ENCODE measurements around the gene CBLC.

The CBLC gene

DNA sequence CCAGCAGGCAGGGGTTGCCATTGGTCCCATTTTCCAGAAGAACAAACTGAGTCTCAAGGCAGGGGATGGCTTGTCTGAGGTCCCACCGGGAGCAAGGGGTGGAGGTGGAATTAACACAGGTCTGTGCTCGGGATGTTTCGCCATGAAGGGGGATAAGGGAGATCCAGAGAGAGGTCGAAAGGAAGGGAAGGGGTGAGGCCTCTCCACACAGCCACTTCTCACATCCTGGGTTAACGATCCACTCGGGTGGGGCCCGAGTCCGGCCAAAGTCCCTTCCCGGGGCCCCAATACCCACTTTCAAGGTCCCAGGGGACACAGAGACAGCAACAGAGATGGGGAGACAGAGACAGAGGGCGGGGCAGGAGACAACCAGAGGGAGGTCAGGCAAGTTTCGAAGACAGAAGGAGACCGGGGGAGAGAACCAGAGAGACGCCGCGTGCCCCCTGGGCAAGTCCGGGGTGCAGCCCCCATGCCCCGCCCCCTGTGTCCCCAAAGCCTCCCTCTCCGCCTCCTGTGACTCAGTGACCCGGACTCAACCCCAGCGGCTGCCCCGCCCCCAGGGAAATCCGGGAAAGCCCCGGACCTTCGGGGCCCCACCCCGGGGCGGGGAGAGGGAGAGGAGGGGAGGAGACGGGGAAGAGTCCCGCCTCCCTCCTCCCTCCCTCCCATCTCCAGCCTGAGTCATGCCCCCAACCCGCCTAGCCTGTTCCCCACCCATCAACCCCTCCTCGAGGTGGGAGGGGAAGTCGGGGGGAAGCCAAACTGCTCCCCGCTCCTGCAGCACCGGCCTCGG is 30.5 kb upstream of the CBLC start:
- peak; percentile 87 for DNase-seq (ENCODE audit: low read depth in 2 of 2)

DNA sequence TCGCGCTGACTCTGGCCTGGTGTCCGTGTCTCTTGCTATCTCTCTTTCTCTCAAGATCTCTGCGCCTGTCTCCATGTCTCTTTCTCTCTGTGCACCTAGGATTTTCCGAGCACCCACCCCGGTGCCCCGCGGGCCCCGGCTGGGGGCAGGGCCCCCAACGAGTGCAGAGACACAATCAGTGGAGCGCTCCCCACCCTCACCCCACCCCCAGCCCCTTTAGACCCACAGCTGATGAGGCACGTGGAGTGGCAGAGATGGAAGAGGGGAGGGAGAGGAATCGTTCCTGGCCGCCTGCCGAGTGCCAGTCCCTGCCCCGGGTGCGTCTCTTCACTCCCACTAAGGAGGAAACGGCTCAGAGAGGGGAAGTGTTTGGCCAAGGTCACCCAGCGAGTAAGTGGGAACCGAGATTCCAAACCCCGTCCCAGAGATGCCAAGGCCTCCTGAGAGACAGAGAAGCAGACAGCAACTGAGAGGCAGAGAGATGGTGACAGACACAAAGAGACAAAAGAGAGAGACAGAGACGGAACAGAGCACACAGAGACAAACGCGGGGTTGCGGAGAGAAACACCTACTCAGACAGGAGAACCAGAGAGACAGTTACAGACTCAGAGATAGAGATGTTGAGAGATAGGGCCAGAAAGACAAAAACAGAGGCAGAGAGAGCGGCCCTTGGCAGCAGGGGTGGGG is 29.8 kb upstream of the CBLC start:
- no peak for DNase-seq (ENCODE audit: low read depth in 2 of 2)

DNA sequence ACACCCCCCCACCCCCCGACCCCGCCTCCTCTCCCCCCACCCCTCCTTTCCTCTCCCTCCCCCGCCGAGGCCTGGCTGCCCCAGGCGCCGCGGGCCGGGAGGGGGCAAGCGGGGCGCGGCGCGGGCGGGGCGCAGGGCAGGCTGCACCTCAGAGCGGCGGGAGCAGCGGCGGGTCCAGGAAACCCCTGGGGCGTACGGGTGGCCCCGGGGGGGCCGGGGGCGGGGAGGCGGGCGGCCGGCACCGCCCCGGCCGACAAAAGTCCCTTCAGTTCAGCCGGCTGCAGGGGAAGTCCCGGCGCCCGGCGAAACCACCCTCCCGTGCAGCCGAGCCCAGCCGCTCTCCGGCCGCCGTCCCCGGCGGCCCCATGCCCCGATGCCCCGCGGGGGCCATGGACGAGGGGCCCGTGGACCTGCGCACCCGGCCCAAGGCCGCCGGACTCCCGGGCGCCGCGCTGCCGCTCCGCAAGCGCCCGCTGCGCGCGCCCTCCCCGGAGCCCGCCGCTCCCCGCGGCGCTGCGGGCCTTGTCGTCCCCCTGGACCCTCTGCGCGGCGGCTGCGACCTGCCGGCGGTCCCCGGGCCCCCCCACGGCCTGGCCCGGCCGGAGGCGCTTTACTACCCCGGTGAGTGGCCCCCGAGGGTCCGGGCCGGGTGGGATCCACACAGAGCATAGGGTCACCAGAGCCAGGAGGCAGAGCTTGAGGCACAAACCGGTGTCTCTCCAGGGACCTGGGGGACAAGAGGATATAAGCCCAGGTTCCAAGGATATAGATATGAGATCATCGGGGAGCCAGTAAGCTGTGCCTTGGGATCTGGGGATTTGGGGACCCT is 29.1 kb upstream of the CBLC start, which contains the start of gene BCL3:
TSS of gene BCL3 (plus strand) at position 283 of the 829 bp plus-strand sequence. CDS start at position 366, 83 bp downstream.
- peak; percentile 69 to 72 for DNase-seq (ENCODE audit: low read depth in 2 of 2)

DNA sequence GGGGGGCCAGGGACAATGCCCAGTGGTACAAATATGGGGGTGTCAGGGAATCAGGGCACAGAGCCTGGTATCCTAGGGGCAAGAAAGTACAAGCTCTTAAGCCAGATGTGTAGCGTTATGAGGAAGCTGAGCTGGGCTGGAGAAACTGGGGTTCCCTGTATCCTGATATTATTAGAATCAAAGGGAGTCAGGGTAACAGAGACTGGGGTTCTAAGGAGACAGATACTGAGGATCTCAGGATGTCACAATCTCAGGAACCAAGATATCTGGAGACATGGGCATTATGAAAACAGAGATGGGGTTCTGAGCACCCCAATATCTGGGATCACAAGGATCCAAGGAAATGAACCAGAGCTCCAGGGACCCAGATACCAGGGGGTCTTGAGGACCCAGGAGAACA is 28.4 kb upstream of the CBLC start:
- DNase-seq (ENCODE audit: low read depth in 2 of 2), result no peak

DNA sequence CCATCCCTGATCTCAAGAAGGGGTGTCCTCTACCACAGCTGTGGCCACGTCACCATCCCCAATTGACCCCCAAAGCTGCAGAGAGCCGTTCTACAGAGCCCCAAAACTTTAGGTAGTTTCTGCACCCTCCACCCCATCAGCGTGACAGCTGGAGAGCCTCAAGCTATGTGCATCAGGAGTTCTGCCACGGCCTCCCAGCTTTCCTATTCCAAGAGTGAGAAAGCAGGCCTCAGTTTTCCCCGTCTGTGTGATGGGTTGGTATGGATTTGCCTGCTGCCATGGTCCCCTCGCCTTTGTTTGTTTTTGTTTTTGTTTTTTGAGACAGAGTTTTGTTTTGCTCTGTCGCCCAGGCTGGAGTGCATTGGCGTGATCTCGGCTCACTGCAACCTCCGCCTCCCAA is 27.7 kb upstream of the CBLC start:
- DNase-seq (ENCODE audit: low read depth in 2 of 2), result no peak

DNA sequence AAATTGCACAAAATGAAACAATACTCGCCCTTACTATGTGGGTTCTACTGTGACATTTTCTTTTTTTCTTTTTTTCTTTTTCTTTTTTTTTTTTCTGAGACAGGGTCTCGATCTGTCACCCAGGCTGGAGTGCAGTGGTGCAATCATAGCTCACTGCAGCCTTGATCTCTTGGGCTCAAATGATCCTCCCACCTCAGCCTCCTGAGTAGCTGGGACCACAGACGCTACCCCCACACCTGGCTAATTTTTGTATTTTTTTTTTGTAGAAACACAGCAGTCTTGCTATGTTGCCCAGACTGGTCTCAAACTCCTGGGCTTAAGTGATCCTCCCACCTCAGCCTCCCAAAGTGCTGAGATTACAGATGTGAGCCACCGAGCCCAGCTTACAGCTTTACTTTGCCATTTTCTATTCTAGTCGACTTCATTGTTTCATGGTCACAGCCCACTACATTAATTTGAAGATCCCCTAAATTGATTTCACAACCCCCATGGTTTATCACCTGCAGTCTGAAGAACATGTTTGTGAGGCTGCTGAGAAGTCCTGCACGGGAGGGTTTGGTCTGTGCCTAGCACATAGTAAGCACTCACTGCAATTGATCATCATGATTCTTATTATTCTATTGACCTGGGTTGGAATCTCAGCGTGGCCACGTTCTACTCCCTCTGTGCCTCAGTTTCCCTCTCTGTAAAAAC is 25.4 kb upstream of the CBLC start:
- no peak for DNase-seq (ENCODE audit: low read depth in 2 of 2)

DNA sequence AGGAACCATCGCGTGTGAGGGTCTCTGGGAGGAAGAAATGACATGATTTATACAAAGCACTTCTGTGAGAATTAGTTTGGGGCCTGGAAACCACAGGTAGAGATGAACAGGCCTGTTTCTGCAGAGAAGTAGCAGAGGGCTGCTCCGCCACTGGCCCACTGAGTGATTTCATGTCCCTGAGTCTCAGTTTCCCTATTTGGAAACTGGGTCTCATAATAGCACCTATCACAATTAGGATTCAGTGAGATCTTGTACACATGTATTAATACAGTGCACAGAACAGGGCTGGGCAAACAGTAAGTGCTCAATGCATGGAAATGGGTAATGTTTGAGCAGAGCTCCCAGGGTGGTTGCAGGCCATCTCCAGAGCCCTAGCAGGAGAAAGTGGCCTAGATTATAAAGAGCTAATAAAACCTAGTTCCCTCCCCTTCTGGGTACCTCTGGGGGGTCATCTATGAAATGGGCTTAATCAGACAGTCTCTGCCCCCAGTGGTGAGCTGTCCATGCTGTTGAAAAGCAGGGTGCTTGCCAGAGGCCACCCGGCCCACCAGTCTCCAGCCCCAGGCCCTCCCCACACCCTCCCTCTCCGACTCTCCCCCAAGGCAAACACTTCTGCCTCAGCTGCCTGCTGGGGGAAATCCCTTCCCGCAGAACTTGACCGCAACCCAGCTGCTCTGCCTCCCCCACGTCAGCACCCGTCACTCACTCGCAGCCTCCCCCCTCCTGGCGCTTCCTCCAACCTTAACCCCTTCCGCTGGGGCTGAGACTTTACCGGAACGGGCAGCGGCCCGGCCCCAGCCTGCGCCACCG is 24.7 kb upstream of the CBLC start:
- DNase-seq (ENCODE audit: low read depth in 2 of 2), result peak; percentile 95 to 96

DNA sequence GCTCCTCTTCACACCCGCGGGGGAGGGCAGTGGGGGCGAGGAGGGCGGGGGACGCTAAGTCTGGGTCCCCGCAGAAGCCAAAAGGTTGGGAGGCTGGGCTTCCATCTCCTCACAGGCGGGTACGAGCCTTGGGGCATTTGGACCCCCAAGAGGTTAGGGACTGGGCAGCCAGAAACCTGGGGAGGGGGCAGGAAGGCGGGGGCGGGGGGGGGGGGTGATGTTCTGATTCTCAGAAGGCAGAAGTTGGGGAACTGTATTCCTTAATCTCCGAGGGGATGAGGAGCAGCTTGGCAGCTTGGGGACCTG is 24.1 kb upstream of the CBLC start:
- DNase-seq (ENCODE audit: low read depth in 2 of 2), result no peak

DNA sequence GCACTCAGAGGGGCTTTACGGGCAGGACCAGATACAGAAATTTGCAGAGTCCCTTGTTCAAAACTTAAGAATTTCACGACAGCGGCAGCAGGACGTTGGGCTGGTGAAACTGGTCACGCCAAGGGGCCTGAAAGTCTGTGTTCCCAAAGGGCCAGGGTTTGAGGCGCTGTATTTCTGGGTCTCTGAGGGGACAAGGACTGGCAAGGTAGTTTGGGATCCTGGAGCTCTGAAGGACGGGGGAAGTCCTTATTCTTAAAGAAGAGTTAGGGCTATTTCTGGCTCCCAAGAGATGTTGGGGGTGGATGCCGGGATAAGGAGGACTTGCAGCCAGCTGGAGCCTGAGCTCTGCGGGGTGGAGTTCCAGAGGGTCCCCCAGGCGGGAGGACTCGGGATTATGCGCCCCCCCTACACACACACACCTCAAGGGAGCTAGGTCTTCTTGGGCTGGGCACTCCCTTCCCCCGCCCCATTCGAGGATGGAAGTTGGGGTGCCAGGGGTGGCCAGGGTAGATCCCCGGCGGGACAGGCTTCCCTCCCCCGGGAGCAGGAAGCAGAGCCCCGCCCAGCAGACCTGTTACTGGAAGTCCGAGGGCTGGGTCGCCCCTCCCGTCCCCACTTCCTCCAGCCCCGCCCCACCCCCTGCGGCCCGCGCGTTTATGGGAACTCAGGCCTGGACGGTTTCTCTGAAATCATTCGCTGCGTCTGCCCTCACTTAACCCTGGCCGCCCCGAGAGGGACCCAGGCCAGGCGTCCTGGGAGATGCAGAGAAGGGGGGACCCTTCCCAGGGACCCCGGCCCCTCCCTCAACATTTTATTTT is 23.5 kb upstream of the CBLC start:
- peak; percentile 81 to 84 for DNase-seq (ENCODE audit: low read depth in 2 of 2)

DNA sequence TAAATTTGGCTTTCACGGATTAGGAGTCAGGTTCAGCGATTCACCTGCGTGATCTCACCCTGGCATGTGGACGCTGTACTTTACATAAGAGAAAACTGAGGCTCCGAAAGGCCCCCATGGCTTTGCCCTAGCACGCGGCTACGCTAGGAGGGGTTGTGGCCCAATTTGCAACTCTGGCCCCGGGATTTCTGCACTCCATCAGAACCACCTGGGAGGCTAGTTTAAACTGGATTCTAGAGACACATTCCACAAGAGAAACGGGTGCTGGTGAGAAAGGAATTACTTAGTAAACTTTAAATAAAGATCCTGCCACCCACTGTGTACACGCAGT is 23.0 kb upstream of the CBLC start:
- no peak for DNase-seq (ENCODE audit: low read depth in 2 of 2)

DNA sequence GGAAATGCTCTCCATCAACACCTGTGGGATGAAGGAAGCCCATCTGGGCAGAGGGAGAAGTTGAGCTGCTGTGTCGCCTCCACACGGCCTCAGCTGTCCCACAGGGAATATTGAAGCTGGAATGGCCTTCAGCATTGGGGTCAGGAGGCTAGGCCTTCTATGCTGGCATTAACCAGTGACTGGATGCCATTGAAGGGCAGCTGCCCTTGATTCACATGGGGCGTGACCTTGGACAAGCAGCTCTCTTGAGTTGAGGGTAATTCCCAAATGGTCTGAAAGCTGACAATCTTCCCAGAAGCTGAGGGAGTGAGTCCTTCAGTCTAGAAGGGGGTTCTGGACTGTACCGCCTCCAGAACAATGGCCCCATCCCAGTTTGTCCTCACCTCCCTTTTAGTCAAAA is 22.5 kb upstream of the CBLC start:
- no peak for DNase-seq (ENCODE audit: low read depth in 2 of 2)

DNA sequence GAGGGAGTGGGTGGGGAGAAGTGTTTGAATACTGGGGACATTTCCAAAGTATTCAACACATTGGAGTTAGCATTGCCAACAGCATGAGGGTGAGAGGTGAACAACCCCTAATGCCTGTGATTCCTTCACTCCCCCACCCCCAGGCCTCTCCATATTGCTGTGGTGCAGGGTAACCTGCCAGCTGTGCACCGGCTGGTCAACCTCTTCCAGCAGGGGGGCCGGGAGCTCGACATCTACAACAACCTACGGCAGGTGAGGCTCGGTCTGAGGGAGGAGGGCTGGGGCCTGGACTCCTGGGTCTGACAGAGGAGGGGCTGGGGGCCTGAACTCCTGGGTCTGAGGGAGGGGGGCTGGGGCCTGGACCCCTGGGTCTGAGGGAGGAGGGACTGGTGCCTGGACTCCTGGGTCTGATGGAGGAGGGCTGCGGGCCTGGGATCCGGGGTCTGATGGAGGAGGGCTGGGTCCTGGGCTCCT is 21.6 kb upstream of the CBLC start:
- no peak for DNase-seq (ENCODE audit: low read depth in 2 of 2)

DNA sequence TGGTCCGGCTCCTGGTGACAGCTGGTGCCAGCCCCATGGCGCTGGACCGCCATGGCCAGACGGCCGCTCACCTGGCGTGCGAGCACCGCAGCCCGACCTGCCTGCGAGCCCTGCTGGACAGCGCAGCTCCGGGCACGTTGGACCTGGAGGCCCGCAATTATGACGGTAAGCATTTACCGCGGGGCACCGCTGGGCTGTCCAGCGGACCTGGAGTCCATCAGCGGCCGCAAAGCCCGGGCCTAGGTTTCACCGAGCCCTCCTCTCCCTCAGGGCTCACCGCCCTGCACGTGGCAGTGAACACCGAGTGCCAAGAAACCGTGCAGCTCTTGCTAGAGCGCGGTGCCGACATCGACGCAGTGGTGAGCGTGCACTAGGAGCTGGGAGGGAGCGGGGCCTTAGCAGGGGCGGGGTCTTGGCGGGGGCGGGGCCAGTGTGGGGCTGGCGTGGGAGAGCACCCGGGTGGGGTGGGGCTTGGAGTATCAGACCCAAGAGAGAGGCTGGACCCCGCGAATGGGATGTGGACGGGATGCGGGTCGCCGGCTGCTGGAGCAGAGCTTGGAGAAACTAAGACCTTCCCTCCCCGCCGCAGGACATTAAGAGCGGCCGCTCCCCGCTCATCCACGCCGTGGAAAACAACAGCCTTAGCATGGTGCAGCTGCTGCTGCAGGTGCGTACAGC is 20.5 kb upstream of the CBLC start:
- DNase-seq (ENCODE audit: low read depth in 2 of 2), result no peak

DNA sequence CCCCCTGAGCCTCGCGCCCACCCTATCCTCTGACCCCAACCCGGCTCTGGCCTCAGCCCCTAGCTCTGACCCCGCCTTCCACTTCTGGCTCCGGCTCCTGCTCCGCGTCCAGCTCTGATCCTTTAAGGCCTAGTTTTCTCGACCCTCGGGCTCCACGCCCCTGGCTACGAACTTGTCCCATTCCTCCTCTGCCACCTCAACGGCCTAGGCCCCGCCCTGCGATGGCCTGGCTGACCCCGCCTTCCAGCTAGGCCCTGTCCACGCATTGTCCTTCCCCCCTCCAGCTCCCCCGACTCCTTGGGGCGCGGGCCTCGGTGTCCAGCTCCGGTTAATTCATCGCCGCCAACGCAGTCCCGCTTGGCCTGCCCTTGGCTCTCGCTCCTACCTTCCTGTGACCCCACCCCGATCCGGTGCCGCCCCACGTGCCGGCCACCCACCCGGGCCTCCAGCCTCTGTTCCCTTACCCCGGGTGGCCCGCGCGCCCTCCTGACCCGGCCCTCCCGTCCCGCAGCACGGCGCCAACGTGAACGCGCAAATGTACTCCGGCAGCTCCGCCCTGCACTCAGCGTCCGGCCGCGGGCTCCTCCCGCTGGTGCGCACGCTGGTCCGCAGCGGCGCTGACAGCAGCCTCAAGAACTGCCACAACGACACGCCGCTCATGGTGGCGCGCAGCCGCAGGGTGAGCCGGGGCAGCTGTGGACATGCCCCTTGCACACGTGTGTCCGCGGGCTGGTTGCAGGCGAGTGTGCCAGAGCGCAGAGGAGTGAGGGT is 19.8 kb upstream of the CBLC start:
- no peak for DNase-seq (ENCODE audit: low read depth in 2 of 2)

DNA sequence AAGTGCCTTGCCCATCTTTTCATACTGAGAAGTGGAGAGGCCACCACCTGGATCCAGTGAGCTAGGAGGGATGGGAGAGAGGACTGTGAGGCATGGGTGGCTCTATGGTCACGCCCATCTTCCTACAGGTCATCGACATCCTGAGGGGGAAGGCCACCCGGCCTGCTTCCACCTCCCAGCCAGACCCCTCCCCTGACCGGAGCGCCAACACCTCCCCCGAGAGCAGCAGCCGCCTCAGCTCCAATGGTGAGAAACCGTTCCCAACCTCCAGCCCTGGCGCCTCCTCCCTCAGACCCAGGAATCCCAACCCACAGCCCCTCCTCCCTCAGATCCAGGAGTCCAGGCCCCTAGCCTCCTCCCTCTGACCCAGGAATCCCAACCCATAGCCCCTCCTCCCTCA is 19.1 kb upstream of the CBLC start:
- no peak for DNase-seq (ENCODE audit: low read depth in 2 of 2)

DNA sequence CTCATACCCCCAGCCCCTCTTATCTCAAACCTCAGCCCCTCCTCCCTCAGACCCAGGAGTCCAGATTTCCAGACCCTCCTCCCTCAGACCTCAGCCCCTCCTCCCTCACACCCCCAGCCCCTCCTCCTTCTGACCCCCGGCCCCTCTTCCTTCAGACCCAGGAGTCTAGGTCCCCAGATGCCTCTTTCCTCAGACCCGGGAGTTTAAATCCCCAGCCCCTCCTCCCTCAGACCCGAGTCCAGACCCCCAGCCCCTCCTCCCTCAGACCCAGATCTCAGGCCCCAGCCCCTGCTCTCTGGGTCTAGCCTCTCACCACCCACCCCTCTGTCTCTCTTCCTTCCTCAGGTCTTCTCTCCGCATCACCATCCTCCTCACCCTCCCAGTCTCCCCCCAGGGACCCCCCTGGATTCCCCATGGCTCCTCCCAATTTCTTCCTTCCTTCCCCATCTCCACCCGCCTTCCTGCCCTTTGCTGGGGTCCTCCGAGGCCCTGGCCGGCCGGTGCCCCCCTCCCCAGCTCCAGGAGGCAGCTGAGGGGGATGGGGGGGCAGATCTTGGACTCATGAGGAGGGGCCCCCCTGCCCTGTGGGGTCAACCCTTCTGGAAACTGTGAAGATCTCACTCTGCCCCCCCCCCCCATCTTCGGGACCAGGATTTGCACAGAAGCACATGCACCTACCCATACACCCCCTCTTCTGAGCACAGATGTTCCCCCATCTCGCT is 18.4 kb upstream of the CBLC start:
- no peak for DNase-seq (ENCODE audit: low read depth in 2 of 2)

DNA sequence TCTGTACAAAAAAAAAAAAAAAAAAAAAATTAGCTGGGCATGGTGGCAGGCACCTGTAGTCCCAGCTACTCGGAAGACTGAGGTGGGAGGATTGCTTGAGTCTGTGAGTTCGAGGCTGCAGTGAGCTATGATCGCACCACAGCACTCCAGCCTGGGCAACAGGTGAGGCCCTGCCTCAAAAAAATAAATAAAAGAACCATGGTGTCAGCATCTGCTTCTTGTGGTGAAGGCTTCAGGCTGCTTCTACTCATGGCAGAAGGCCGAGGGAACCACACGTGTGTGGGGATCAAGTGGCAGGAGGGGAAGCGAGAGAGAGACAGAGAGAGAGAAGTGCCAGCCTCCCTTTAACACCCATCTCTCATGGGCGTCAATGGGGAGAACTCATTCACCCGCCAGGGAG is 15.7 kb upstream of the CBLC start:
- DNase-seq (ENCODE audit: low read depth in 2 of 2), result no peak
